H1 (cell line): Measurements from ENCODE around the gene HTR1D. TPM values are rescaled to one million over a fixed set of nuclear protein-coding genes. Genes with fewer than 3 reads are reported as not detected.

Experiments used
- CTCF ChIA-PET: fragments of 300-600 bp; sonication (Branson Sonifier 250); formaldehyde crosslinking; loops from one replicate; lab custom pipeline; 2021; ENCODE audit not compliant: partially characterized antibody; lab: Charles Lee
- POLR2A ChIA-PET: fragments of 300-600 bp; sonication (Branson Sonifier 250); formaldehyde crosslinking; loops from one replicate; lab custom pipeline; 2021; ENCODE audit warnings: inconsistent platforms; ENCODE audit not compliant: partially characterized antibody; lab: Charles Lee
- DNase-seq, 2 experiments: peaks; one replicate each; pipeline versions ENCODE4 v3.0.0 to v3.0.0-alpha.2; 2010 to 2022; ENCODE audit warnings: low spot score in 2 of 2, low read depth in 1 of 2, mixed read lengths in 1 of 2
- FAIRE-seq: peaks from 2 replicates; lab custom pipeline; 2011; peaks lifted over from hg19 to GRCh38; lab: Jason Lieb, UNC
- H2AFZ ChIP-seq: 2 replicates; pipeline ENCODE4 v1.8.1; 2012; ENCODE audit warnings: low read length, inconsistent platforms
- H2AK5ac ChIP-seq: 2 replicates; pipeline ENCODE4 v1.6.1; 2013; ENCODE audit warnings: low read depth, low read length
- H2BK120ac ChIP-seq: replicated peaks from 2 replicates; pipeline ENCODE3; 2013; ENCODE audit warnings: low read depth, low read length, inconsistent platforms
- H2BK12ac ChIP-seq: 2 replicates; pipeline ENCODE4 v1.6.1; 2013; ENCODE audit warnings: low read depth, low read length
- H2BK15ac ChIP-seq: 2 replicates; pipeline ENCODE4 v1.6.1; 2013; ENCODE audit warnings: low read length
- H2BK20ac ChIP-seq: 2 replicates; pipeline ENCODE4 v1.6.1; 2013; ENCODE audit warnings: low read length
- H2BK5ac ChIP-seq: 2 replicates; pipeline ENCODE4 v1.6.1; 2013; ENCODE audit warnings: low read depth, low read length
- H3K14ac ChIP-seq: 2 replicates; pipeline ENCODE4 v1.6.1; 2013; ENCODE audit warnings: inconsistent platforms; ENCODE audit not compliant: insufficient read length
- H3K18ac ChIP-seq: 2 replicates; pipeline ENCODE4 v1.6.1; 2013; ENCODE audit warnings: low read length; ENCODE audit errors: extremely low read depth
- H3K23ac ChIP-seq: 2 replicates; pipeline ENCODE4 v1.6.1; 2013; ENCODE audit warnings: inconsistent platforms; ENCODE audit not compliant: insufficient read length
- H3K23me2 ChIP-seq: 2 replicates; pipeline ENCODE4 v1.6.1; 2013; ENCODE audit warnings: low read depth, low read length
- H3K27ac ChIP-seq: 2 replicates; pipeline ENCODE4 v1.6.1; 2011; ENCODE audit warnings: low read depth, low read length, inconsistent platforms
- H3K27me3 ChIP-seq, 4 experiments: replicated peaks in 1 of 4; 1 replicate in 1 of 4; 2 replicates in 3 of 4; pipeline versions ENCODE4 v1.6.1 to v1.8.1; 2011 to 2013; ENCODE audit warnings: low read length in 3 of 4, mild to moderate bottlenecking in 3 of 4, inconsistent platforms in 2 of 4, mixed read lengths in 2 of 4, moderate library complexity in 1 of 4; ENCODE audit not compliant: control insufficient read depth in 3 of 4, insufficient read depth in 3 of 4; ENCODE audit errors: extremely low read depth in 1 of 4
- H3K36me3 ChIP-seq, 4 experiments: 2 replicates each; pipeline versions ENCODE4 v1.6.1 to v1.8.1; 2011 to 2013; ENCODE audit warnings: mild to moderate bottlenecking in 4 of 4, low read length in 3 of 4, moderate library complexity in 2 of 4, control low read depth in 1 of 4, inconsistent platforms in 1 of 4; ENCODE audit not compliant: insufficient read depth in 4 of 4, control insufficient read depth in 2 of 4
- H3K4ac ChIP-seq: replicated peaks from 2 replicates; pipeline ENCODE3; 2013; ENCODE audit warnings: low read length, low read depth, mixed read lengths, inconsistent platforms; ENCODE audit not compliant: insufficient read length
- H3K4me1 ChIP-seq, 4 experiments: replicated peaks in 1 of 4; 1 replicate in 1 of 4; 2 replicates in 3 of 4; pipeline versions ENCODE4 v1.6.1 to v1.8.1; 2011 to 2013; ENCODE audit warnings: low read length in 3 of 4, inconsistent platforms in 2 of 4, mixed read lengths in 1 of 4; ENCODE audit not compliant: insufficient read depth in 4 of 4, control insufficient read depth in 3 of 4
- H3K4me2 ChIP-seq, 2 experiments: 2 replicates each; pipeline versions ENCODE4 v1.6.1 to v1.8.1; 2011 to 2013; ENCODE audit warnings: low read depth in 2 of 2, low read length in 2 of 2, control low read depth in 1 of 2, inconsistent platforms in 1 of 2, mild to moderate bottlenecking in 1 of 2; ENCODE audit not compliant: insufficient read depth in 1 of 2
- H3K4me3 ChIP-seq, 4 experiments: fragments of 200-600, 300-600 bp in 1 of 4; sonication (generic), shearing (Covaris generic), sonication (Bioruptor Twin) in 1 of 4; 2 replicates each; pipeline versions ENCODE4 v1.5.1 to v1.8.1; 2011 to 2016; ENCODE audit warnings: low read length in 4 of 4, low read depth in 3 of 4, control low read depth in 2 of 4, inconsistent platforms in 2 of 4, mild to moderate bottlenecking in 2 of 4, mixed read lengths in 1 of 4, moderate library complexity in 1 of 4; ENCODE audit not compliant: insufficient read depth in 2 of 4; ENCODE audit errors: extremely low read depth in 1 of 4
- H3K56ac ChIP-seq: replicated peaks from 2 replicates; pipeline ENCODE3; 2013; ENCODE audit warnings: low read depth, mild to moderate bottlenecking, mixed read lengths, low read length, inconsistent platforms; ENCODE audit not compliant: insufficient read length
- H3K79me1 ChIP-seq: 2 replicates; pipeline ENCODE4 v1.6.1; 2013; ENCODE audit warnings: low read depth, low read length, control low read depth
- H3K79me2 ChIP-seq, 2 experiments: 2 replicates each; pipeline versions ENCODE4 v1.6.1 to v1.8.1; 2012 to 2013; ENCODE audit warnings: low read length in 2 of 2, mild to moderate bottlenecking in 2 of 2, inconsistent platforms in 1 of 2; ENCODE audit not compliant: insufficient read depth in 2 of 2, control insufficient read depth in 1 of 2
- H3K9ac ChIP-seq, 4 experiments: replicated peaks in 1 of 4; 1 replicate in 1 of 4; 2 replicates in 3 of 4; pipeline versions ENCODE4 v1.6.1 to v1.8.1; 2011 to 2013; ENCODE audit warnings: low read depth in 3 of 4, low read length in 3 of 4, control low read depth in 2 of 4, mild to moderate bottlenecking in 2 of 4, moderate library complexity in 2 of 4, inconsistent platforms in 1 of 4; ENCODE audit errors: extremely low read depth in 1 of 4
- H3K9me3 ChIP-seq, 2 experiments: 2 replicates each; pipeline versions ENCODE4 v1.6.1 to v1.8.1; 2012 to 2013; ENCODE audit warnings: mild to moderate bottlenecking in 2 of 2, moderate library complexity in 2 of 2, control low read depth in 1 of 2, inconsistent platforms in 1 of 2, low read depth in 1 of 2, low read length in 1 of 2, mixed read lengths in 1 of 2; ENCODE audit not compliant: insufficient read depth in 2 of 2
- H4K20me1 ChIP-seq, 2 experiments: replicated peaks in 1 of 2; 2 replicates each; pipeline versions ENCODE3 to v1.8.1; 2011 to 2013; ENCODE audit warnings: inconsistent platforms in 2 of 2, low read length in 2 of 2, mild to moderate bottlenecking in 1 of 2; ENCODE audit not compliant: insufficient read depth in 2 of 2, control insufficient read depth in 1 of 2
- H4K5ac ChIP-seq: 2 replicates; pipeline ENCODE4 v1.6.1; 2013; ENCODE audit warnings: low read length, low read depth, mixed read lengths, inconsistent platforms; ENCODE audit not compliant: insufficient read length
- H4K8ac ChIP-seq: 2 replicates; pipeline ENCODE4 v1.8.0; 2013; ENCODE audit warnings: mild to moderate bottlenecking, moderate library complexity, low read length, inconsistent platforms; ENCODE audit not compliant: insufficient read depth; ENCODE audit errors: extremely low read depth
- H4K91ac ChIP-seq: replicated peaks from 2 replicates; pipeline ENCODE3; 2013; ENCODE audit warnings: low read length, mixed read lengths, inconsistent platforms; ENCODE audit not compliant: insufficient read length
- EGR1 ChIP-seq: IDR thresholded peaks from 2 replicates; pipeline ENCODE4 v1.6.1; 2011; ENCODE audit warnings: low read depth, low read length, borderline replicate concordance
- JUN ChIP-seq: IDR thresholded peaks from 2 replicates; pipeline ENCODE4 v1.6.1; 2011; ENCODE audit warnings: low read depth, mild to moderate bottlenecking, improper control_type of control experiment, low read length
- RAD21 ChIP-seq, 2 experiments: IDR thresholded peaks in 1 of 2; conservative IDR thresholded peaks in 1 of 2; 2 replicates each; pipeline ENCODE4 v1.6.1; 2011; ENCODE audit warnings: low read depth in 2 of 2, low read length in 2 of 2, improper control_type of control experiment in 1 of 2, inconsistent platforms in 1 of 2, mild to moderate bottlenecking in 1 of 2, moderate library complexity in 1 of 2
- SP1 ChIP-seq: IDR thresholded peaks from 2 replicates; pipeline ENCODE4 v1.6.1; 2011; ENCODE audit warnings: low read depth, low read length
- YY1 ChIP-seq: IDR thresholded peaks from 2 replicates; pipeline ENCODE4 v1.6.1; 2011; ENCODE audit warnings: low read depth, mild to moderate bottlenecking, low read length
- WGBS, 2 experiments: shearing (Covaris generic) in 1 of 2; methylation state at CpG; one replicate each; pipeline versions ENCODE4 v1.1.6 to v1.1.7; 2013 to 2015; ENCODE audit warnings: low lambda C conversion rate in 2 of 2, mixed read lengths in 2 of 2, inconsistent platforms in 1 of 2, low coverage in 1 of 2, missing lambda C conversion rate in 1 of 2; ENCODE audit not compliant: insufficient replicate concordance in 2 of 2, insufficient coverage in 1 of 2, insufficient read length in 1 of 2; ENCODE audit errors: extremely low coverage in 1 of 2, missing lambda C conversion rate in 1 of 2; 5-methylcytosine and 5-hydroxymethylcytosine counted together
- polyA plus RNA-seq, 7 experiments: library from polyadenylated mRNA; depleted of rRNA in 3 of 7; stranded (reverse) in 5 of 7; unstranded in 2 of 7; fragments of >200 nt in 5 of 7; fragments of 200-250 nt in 2 of 7; gene quantifications; 1 replicate in 5 of 7; 2 replicates in 1 of 7; 4 replicates in 1 of 7; pipeline versions ENCODE4 v1.2.1 to v1.2.3, GENCODE V29; 2011 to 2013; ENCODE audit warnings: missing spikeins in 2 of 7, mixed read lengths in 2 of 7
- total RNA-seq: library from RNA; stranded (reverse); fragmentation: NEBNext Ultra II Directional; extraction: Animal tissue kit (Norgen Biotek cat#: 25700); gene quantifications from 2 replicates; pipeline ENCODE4 v1.2.1, GENCODE V29; 2021

Gene HTR1D
- total and polyA plus RNA-seq, 2 of the 8 experiments (the other 6 are each of a cell fraction or from before 2014, with no cell fraction given), result 8.8 to 11.5 TPM

DNA sequence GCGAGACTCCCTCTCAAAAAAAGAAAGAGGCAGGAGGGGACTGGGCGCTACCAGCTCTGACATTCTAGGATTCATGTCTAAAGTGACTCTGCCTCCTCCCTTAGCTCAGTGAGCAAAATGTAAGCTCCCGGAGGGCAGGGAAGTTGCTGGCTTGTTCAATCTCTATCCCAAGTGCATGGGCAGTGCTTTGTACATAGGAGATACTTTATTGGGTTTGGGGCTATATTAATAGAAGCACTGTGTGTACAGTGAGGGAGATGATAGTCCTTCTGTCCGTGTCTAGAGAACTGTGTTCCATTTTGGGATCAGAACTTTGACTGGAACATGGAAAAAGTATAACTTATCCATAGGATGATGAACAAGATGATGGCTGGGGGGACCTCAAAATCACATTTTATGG lies 31.9 kb downstream of the HTR1D start:
- Histone ChIP-seq H3K18ac (no peak overlapping the region), H3K4me3 (no peak overlapping the region), H4K20me1 (no peaks in the 10 kb centered on the region), H3K27me3 (no peaks in the 10 kb centered on the region; a peak in 1 of 7 replicates), H4K5ac (no peak overlapping the region), H2AK5ac (no peak overlapping the region), H3K14ac (no peak overlapping the region), H2BK120ac (no peak overlapping the region), H2AFZ (no peak overlapping the region), H3K79me1 (no peaks in the 10 kb centered on the region), H3K4ac (no peak overlapping the region), H3K56ac (no peak overlapping the region), H4K91ac (no peak overlapping the region), H3K27ac (no peak overlapping the region), H3K4me1 (no peaks in the 10 kb centered on the region), H2BK5ac (no peak overlapping the region), H2BK12ac (no peak overlapping the region), H3K9ac (no peak overlapping the region), H3K9me3 (no peaks in the 10 kb centered on the region), H3K79me2 (no peaks in the 10 kb centered on the region), H2BK20ac (no peak overlapping the region), H3K23me2 (no peaks in the 10 kb centered on the region), H3K36me3 (no peaks in the 10 kb centered on the region), H3K23ac (no peak overlapping the region), H4K8ac (no peak overlapping the region), H2BK15ac (no peak overlapping the region), H3K4me2 (no peak overlapping the region)
- ChIA-PET CTCF (interaction anchor here (0.6 to 27.4 kb wide), 42 partner anchors 10 to 434 kb away, joined by 3 to 705 read pairs (median 6); partner anchors contain the start of genes HTR1D, LACTBL1 and LUZP1), POLR2A (interaction anchor here (0.7 to 3.7 kb wide), 8 partner anchors 17 to 166 kb away, joined by 3 to 21 read pairs (median 4); partner anchors contain the start of genes KDM1A and LUZP1)
- 65% methylated on average over 3 of the region's 4 CpGs; no CpG with 5 or more reads in 1 of the 2 experiments for WGBS, 2 experiments
- no peak for FAIRE-seq
- TF ChIP-seq YY1 (no peak), EGR1 (no peak), JUN (no peak), RAD21 (IDR thresholded peaks at IDR 0.05 in 1 of 2, conservative IDR thresholded peaks at IDR 0.05 in 1 of 2; ENCODE audit: low read depth in 2 of 2, low read length in 2 of 2) (no peak), SP1 (no peak)
- DNase-seq, result no peak
